GM10248 (cell line): ENCODE results near the gene PPT2.

Experiments used
- CTCF ChIA-PET: fragments of 300-600 bp; sonication (Branson Sonifier 250); formaldehyde crosslinking; extraction: SDS; loops from one replicate; lab custom pipeline; 2021; ENCODE audit warnings: antibody characterized with exemption; lab: Yijun Ruan, JAX
- POLR2A ChIA-PET: fragments of 350-650 bp; sonication (Branson Sonifier 250); formaldehyde crosslinking; extraction: SDS; loops from one replicate; lab custom pipeline; 2020; ENCODE audit warnings: antibody characterized with exemption; lab: Yijun Ruan, JAX
- DNase-seq: peaks from one replicate; pipeline ENCODE4 v3.0.0; 2012; ENCODE audit errors: extremely low spot score
- TF ChIP-seq, protein P1 (sequence below): IDR thresholded peaks from 2 replicates; pipeline ENCODE4 v1.5.1; 2012; ENCODE audit warnings: mild to moderate bottlenecking, low read depth; ENCODE audit errors: extremely low read depth, missing control alignments, control extremely low read depth

The PPT2 gene

GRCh38 chr6:32146287-32146686 is 7.7 kb upstream of the PPT2 start:
- TF ChIP-seq, protein P1, sequence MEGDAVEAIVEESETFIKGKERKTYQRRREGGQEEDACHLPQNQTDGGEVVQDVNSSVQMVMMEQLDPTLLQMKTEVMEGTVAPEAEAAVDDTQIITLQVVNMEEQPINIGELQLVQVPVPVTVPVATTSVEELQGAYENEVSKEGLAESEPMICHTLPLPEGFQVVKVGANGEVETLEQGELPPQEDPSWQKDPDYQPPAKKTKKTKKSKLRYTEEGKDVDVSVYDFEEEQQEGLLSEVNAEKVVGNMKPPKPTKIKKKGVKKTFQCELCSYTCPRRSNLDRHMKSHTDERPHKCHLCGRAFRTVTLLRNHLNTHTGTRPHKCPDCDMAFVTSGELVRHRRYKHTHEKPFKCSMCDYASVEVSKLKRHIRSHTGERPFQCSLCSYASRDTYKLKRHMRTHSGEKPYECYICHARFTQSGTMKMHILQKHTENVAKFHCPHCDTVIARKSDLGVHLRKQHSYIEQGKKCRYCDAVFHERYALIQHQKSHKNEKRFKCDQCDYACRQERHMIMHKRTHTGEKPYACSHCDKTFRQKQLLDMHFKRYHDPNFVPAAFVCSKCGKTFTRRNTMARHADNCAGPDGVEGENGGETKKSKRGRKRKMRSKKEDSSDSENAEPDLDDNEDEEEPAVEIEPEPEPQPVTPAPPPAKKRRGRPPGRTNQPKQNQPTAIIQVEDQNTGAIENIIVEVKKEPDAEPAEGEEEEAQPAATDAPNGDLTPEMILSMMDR = no peak
- no peak for DNase-seq
- ChIA-PET POLR2A (no interaction called here), CTCF (interaction anchor here (1.3 kb wide), 1 partner anchor 27 kb away, joined by 4 read pairs; no protein-coding TSS in a partner anchor)

GRCh38 chr6:32146687-32147086 is 7.3 kb upstream of the PPT2 start:
- TF ChIP-seq, protein P1 = no peak
- no peak for DNase-seq
- ChIA-PET POLR2A (no interaction called here), CTCF (interaction anchor here (1.3 kb wide), 1 partner anchor 28 kb away, joined by 4 read pairs; no protein-coding TSS in a partner anchor)

DNA sequence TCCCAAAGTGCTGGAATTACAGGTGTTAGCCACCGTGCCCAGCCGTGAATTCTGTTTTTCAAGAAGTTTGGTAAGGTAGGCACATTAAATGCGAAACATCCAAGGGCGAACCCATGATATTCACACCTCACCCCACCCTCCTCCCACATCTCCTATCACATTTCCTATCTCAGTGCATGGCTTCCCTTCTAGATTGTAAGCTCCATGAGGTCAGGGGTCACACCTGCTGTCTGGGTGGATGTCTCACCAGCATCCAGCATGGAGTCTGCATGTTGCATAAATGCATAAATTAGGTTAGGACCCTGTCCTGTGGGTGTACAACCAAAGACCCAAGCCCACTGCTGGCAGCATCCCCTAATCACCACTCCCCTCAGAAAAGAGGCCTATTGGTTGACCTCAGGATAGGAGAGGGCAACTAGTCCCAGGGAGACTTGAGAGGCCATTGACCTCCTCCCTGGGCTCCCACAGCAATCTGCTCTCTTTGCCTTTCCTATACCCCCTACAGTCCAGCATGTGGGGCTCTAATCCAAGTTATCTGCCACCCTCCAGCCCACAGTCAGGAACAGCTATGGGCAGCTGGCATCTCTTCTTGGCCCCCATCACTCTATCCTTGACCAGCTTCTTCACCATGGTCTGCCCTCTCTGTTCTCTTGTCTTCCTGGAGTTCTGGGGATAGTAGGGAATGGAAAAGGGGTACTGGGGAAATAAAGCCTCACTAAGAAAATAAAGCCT is 6.4 kb upstream of the PPT2 start:
- POLR2A ChIA-PET = no interaction called here
- no peak for DNase-seq
- TF ChIP-seq, protein P1 = no peak
- CTCF ChIA-PET = interaction anchor here (1.0 to 2.4 kb wide), 2 partner anchors 29 to 108 kb away, joined by 3 to 9 read pairs; no protein-coding TSS in a partner anchor

DNA sequence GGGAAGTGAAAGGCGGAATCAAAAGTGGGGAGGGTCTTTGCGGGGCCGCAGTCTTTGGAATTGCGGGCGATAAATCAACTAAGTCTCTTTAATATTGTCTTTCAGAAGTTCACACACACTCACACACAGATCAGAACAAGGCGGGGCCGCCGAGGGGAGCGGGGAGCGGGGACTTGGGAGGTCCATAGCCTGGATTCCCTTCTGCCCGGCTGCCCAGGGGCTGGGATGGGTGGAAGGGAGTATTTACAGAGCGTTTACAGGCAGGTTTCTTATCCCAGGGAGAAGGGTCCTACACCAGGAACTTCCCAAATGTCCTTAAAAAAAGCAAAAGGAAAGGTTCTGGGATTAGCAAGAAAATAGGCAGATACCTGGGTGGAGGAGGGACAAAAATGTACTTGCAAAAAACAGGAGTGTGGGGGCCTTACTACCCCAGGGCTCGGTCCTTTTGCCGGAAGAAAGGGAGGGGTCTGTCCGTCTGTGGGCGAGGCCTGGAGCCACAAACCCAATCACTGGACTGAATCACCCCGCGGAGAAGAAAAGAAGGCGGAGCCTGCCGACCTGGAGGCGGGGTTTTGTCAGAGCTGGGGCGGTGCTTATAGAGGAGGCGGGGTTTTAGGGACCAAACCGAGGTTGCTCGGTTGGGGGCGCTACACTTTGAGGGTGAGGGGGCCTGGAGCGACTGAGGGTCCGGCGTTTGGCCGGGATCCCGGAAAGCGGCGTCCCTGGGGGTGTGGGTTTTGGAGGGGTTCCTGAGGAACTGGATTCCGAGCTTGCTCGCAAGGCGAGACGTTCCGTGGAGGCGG is 5.5 kb upstream of the PPT2 start:
- TF ChIP-seq, protein P1 = no peak
- ChIA-PET CTCF (interaction anchor here (1.2 to 2.4 kb wide), 2 partner anchors 19 to 30 kb away, joined by 3 to 9 read pairs; no protein-coding TSS in a partner anchor), POLR2A (no interaction called here)
- DNase-seq = no peak

DNA sequence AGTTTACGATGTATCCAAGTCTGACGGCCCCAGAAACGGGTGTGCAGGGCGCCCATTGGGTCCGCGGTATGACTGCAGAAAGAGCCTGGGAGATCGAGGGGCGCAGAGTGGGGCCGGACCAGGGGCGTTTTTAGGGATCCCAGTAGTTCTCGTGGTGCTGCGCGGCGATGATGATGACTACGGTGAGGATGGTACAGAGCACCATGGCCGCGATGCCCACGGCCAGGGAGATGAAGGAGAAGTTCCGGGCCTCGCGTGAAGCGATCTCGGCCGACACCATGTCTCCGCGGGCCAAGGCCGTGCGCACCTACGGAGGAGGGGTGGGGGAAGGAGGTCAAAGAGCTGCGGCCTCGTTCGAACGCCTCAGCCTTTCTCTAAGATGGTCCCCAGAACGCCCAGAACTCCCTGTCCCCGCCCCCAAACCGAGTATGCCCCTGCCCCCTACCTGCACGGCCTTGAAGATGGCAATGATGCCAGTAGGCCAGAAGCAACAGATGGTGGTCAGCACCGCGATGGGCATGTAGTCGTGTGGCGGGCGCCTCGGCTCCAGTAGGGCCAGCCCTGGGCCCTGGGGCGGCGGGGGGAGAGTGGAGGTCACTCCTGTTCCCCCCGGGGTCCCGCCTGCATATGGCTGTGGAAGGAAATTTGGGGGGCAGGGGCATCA is 4.7 kb upstream of the PPT2 start:
- TF ChIP-seq, protein P1 = no peak
- CTCF ChIA-PET = interaction anchor here (1.2 to 2.4 kb wide), 2 partner anchors 20 to 31 kb away, joined by 3 to 9 read pairs; no protein-coding TSS in a partner anchor
- DNase-seq = no peak
- POLR2A ChIA-PET = no interaction called here
